GM18499 (cell line): ENCODE measurements around the gene NYAP2.

Experiments used
- ATAC-seq: cut with Tn5 transposase; IDR thresholded peaks from one replicate; pipeline ENCODE4 v1.9.1; 2021; ENCODE audit warnings: moderate number of reproducible peaks; ENCODE audit not compliant: insufficient read depth, unreplicated experiment

Gene NYAP2

GRCh38 chr2:225399504-225399903 lies at the start of gene NYAP2:
Gene NYAP2, plus strand, starts transcription at chr2:225399710. Its CDS starts 9,171 bp downstream, at chr2:225408881.
- ATAC-seq = no peak

- no peak for ATAC-seq
Observed at GRCh38 chr2:225353579-225354085, 45.9 kb upstream of the NYAP2 start.

GRCh38 chr2:225354281-225354774 lies 45.2 kb upstream of the NYAP2 start:
- no peak for ATAC-seq

- no peak for ATAC-seq
Observed at GRCh38 chr2:225355788-225356187, 43.7 kb upstream of the NYAP2 start.

GRCh38 chr2:225366731-225367130 lies 32.8 kb upstream of the NYAP2 start:
- no peak for ATAC-seq

- no peak for ATAC-seq
Observed at GRCh38 chr2:225367482-225367881, 32.0 kb upstream of the NYAP2 start.

- ATAC-seq = no peak
Observed at GRCh38 chr2:225378984-225379383, 20.5 kb upstream of the NYAP2 start.

- ATAC-seq = no peak
Observed at GRCh38 chr2:225379856-225380255, 19.7 kb upstream of the NYAP2 start.

- no peak for ATAC-seq
Observed at GRCh38 chr2:225381609-225382008, 17.9 kb upstream of the NYAP2 start.

GRCh38 chr2:225398372-225398771 lies 1.1 kb upstream of the NYAP2 start:
- ATAC-seq = no peak

- ATAC-seq = no peak
Observed at GRCh38 chr2:225400060-225400511, 576 bp downstream of the NYAP2 start.

- no peak for ATAC-seq
Observed at GRCh38 chr2:225400546-225401400, 1.3 kb downstream of the NYAP2 start.

- no peak for ATAC-seq
Observed at GRCh38 chr2:225402210-225402776, 2.8 kb downstream of the NYAP2 start.

GRCh38 chr2:225411452-225411851 lies 11.9 kb downstream of the NYAP2 start:
- ATAC-seq = no peak

GRCh38 chr2:225413786-225414185 lies 14.3 kb downstream of the NYAP2 start:
- no peak for ATAC-seq

- ATAC-seq = no peak
Observed at GRCh38 chr2:225414902-225415301, 15.4 kb downstream of the NYAP2 start.

GRCh38 chr2:225415341-225415740 lies 15.8 kb downstream of the NYAP2 start:
- no peak for ATAC-seq

- ATAC-seq = no peak
Observed at GRCh38 chr2:225415792-225416191, 16.3 kb downstream of the NYAP2 start.

- no peak for ATAC-seq
Observed at GRCh38 chr2:225416616-225417367, 17.3 kb downstream of the NYAP2 start.

- no peak for ATAC-seq
Observed at GRCh38 chr2:225419033-225419432, 19.5 kb downstream of the NYAP2 start.

GRCh38 chr2:225422145-225422544 lies 22.6 kb downstream of the NYAP2 start:
- no peak for ATAC-seq
